GM23338 (cell line): ENCODE measurements around the gene FTO. TPM values are rescaled to one million over a fixed set of nuclear protein-coding genes. Genes with fewer than 3 reads are reported as not detected.

Experiments used
- ATAC-seq: fragments of 200-7000 bp; cut with Tn5 transposase; 3 replicates; pipeline ENCODE4 v1.9.1; 2020
- DNase-seq: peaks from one replicate; pipeline ENCODE4 v3.0.0-alpha.2; 2015; ENCODE audit warnings: low spot score
- H2AFZ ChIP-seq: fragments of 200-600 bp; sonication (generic); 2 replicates; pipeline ENCODE4 v1.8.0; 2016; ENCODE audit warnings: antibody characterized with exemption, mild to moderate bottlenecking, moderate library complexity
- H3F3A ChIP-seq: fragments of 200-600 bp; sonication (generic); replicated peaks from 2 replicates; pipeline ENCODE4 v1.8.0; 2017; ENCODE audit warnings: antibody characterized with exemption, mixed run types, low read depth
- H3K27ac ChIP-seq: fragments of 200-600 bp; sonication (generic); 2 replicates; pipeline ENCODE4 v1.6.1; 2016; ENCODE audit warnings: low read depth
- H3K27me3 ChIP-seq: fragments of 200-600 bp; sonication (generic); 2 replicates; pipeline ENCODE4 v1.8.0; 2016; ENCODE audit warnings: mild to moderate bottlenecking, mixed run types, moderate library complexity; ENCODE audit not compliant: insufficient read depth
- H3K36me3 ChIP-seq: fragments of 200-600 bp; sonication (generic); 2 replicates; pipeline ENCODE4 v1.8.0; 2016; ENCODE audit warnings: mild to moderate bottlenecking; ENCODE audit not compliant: insufficient read depth
- H3K4me1 ChIP-seq: fragments of 200-600 bp; sonication (generic); 2 replicates; pipeline ENCODE4 v1.8.0; 2016; ENCODE audit warnings: mild to moderate bottlenecking, moderate library complexity; ENCODE audit not compliant: insufficient read depth
- H3K4me2 ChIP-seq: fragments of 200-600 bp; sonication (generic); 2 replicates; pipeline ENCODE4 v1.7.1; 2017; ENCODE audit warnings: mixed run types
- H3K4me3 ChIP-seq: fragments of 200-600 bp; sonication (generic); 2 replicates; pipeline ENCODE4 v1.6.1; 2016; ENCODE audit warnings: mixed run types
- H3K79me2 ChIP-seq: fragments of 200-600 bp; sonication (generic); replicated peaks from 2 replicates; pipeline ENCODE4 v1.8.0; 2017; ENCODE audit warnings: mild to moderate bottlenecking; ENCODE audit not compliant: insufficient read depth
- H3K9me2 ChIP-seq: fragments of 200-600 bp; sonication (generic); 2 replicates; pipeline ENCODE4 v1.8.0; 2017; ENCODE audit not compliant: insufficient read depth
- H4K20me1 ChIP-seq: fragments of 200-600 bp; sonication (generic); replicated peaks from 2 replicates; pipeline ENCODE4 v1.8.0; 2017; ENCODE audit warnings: mild to moderate bottlenecking; ENCODE audit not compliant: insufficient read depth
- H3K27ac Mint-ChIP-seq: 2 replicates; pipeline ENCODE4 v1.8.0; 2020; ENCODE audit warnings: inconsistent platforms, mild to moderate bottlenecking, moderate library complexity, mixed read lengths
- H3K27me3 Mint-ChIP-seq: 3 replicates; pipeline ENCODE4 v1.8.0; 2022; ENCODE audit warnings: low read depth, mild to moderate bottlenecking, moderate library complexity, mixed read lengths, inconsistent platforms; ENCODE audit not compliant: insufficient read depth, poor library complexity
- H3K36me3 Mint-ChIP-seq: 3 replicates; pipeline ENCODE4 v1.8.0; 2021; ENCODE audit warnings: low read depth, mild to moderate bottlenecking, inconsistent platforms, moderate library complexity, mixed read lengths
- H3K4me1 Mint-ChIP-seq: 3 replicates; pipeline ENCODE4 v1.8.0; 2020; ENCODE audit warnings: mild to moderate bottlenecking, inconsistent platforms, mixed read lengths
- H3K4me3 Mint-ChIP-seq: 3 replicates; pipeline ENCODE4 v1.8.0; 2021; ENCODE audit warnings: moderate library complexity, mild to moderate bottlenecking, inconsistent platforms, mixed read lengths
- H3K9me3 Mint-ChIP-seq: 3 replicates; pipeline ENCODE4 v1.8.0; 2020; ENCODE audit warnings: moderate library complexity, mild to moderate bottlenecking, inconsistent platforms, mixed read lengths
- CREB1 ChIP-seq: fragments of 250-450 bp; sonication (Bioruptor Pico); IDR thresholded peaks from 2 replicates; pipeline ENCODE4 v1.5.0; 2020; ENCODE audit warnings: low read depth, mild to moderate bottlenecking, moderate library complexity
- EZH2 ChIP-seq: fragments of 200-600 bp; sonication (generic); IDR thresholded peaks from one replicate; pipeline ENCODE4 v1.8.0; 2017; ENCODE audit warnings: antibody characterized with exemption, mild to moderate bottlenecking, low read depth; ENCODE audit not compliant: unreplicated experiment
- EZH2phosphoT487 ChIP-seq: fragments of 200-600 bp; sonication (generic); IDR thresholded peaks from one replicate; pipeline ENCODE4 v1.8.1; 2018; ENCODE audit warnings: antibody characterized with exemption; ENCODE audit not compliant: unreplicated experiment
- JUNB ChIP-seq: IDR thresholded peaks from one replicate; pipeline ENCODE4 v1.6.1; 2016; ENCODE audit warnings: antibody characterized with exemption; ENCODE audit not compliant: unreplicated experiment
- NANOG ChIP-seq: IDR thresholded peaks from 2 replicates; pipeline ENCODE4 v1.6.1; 2016; ENCODE audit warnings: antibody characterized with exemption, borderline replicate concordance
- POLR2AphosphoS5 ChIP-seq: IDR thresholded peaks from 2 replicates; pipeline ENCODE4 v1.6.1; 2016; ENCODE audit warnings: antibody characterized with exemption, low read depth
- STAT1 ChIP-seq: IDR thresholded peaks from one replicate; pipeline ENCODE4 v1.6.1; 2016; ENCODE audit warnings: antibody characterized with exemption; ENCODE audit not compliant: unreplicated experiment
- ZNF114 ChIP-seq: fragments of 250-450 bp; sonication (Bioruptor Pico); IDR thresholded peaks from 2 replicates; pipeline ENCODE4 v1.5.0; 2020; ENCODE audit warnings: mild to moderate bottlenecking, moderate library complexity
- ZNF331 ChIP-seq: fragments of 250-450 bp; sonication (Bioruptor Pico); IDR thresholded peaks from 2 replicates; pipeline ENCODE4 v1.5.0; 2020; ENCODE audit warnings: low read depth, mild to moderate bottlenecking, moderate library complexity
- long read RNA-seq: library from polyadenylated mRNA; unstranded; transcript quantifications from one replicate; pipeline ENCODE4 v2.0.0, GENCODE V29; 2020; ENCODE audit not compliant: unreplicated experiment
- polyA plus RNA-seq: library from polyadenylated mRNA; unstranded; fragments of >200 nt; fragmentation: Nextera tagmentation; extraction: Ambion mirVana; gene quantifications from 2 replicates; pipeline ENCODE4 v1.2.1, GENCODE V29; 2016
- total RNA-seq: library from RNA; depleted of rRNA; stranded (reverse); fragments of >200 nt; shearing (Covaris generic); gene quantifications from 2 replicates; pipeline ENCODE4 v1.2.3, GENCODE V29; 2014; rRNA removed
- TF ChIP-seq, protein P1 (sequence below): IDR thresholded peaks from 2 replicates; pipeline ENCODE4 v1.6.1; 2016; ENCODE audit warnings: antibody characterized with exemption
- TF ChIP-seq, protein P2 (sequence below), 2 experiments: fragments of 200-600 bp in 1 of 2; sonication (generic) in 1 of 2; conservative IDR thresholded peaks; 2 replicates each; pipeline versions ENCODE4 v1.5.1 to v1.6.1; 2016 to 2017; ENCODE audit warnings: antibody characterized with exemption in 2 of 2, low read depth in 2 of 2, mild to moderate bottlenecking in 2 of 2, moderate library complexity in 1 of 2
- TF ChIP-seq, protein P3 (sequence below): IDR thresholded peaks from one replicate; pipeline ENCODE4 v1.6.1; 2018; ENCODE audit warnings: antibody characterized with exemption; ENCODE audit not compliant: unreplicated experiment
- TF ChIP-seq, protein P4 (sequence below): fragments of 250-450 bp; sonication (Bioruptor Pico); IDR thresholded peaks from 2 replicates; pipeline ENCODE4 v1.5.0; 2020; ENCODE audit warnings: mild to moderate bottlenecking, moderate library complexity

The FTO gene
- 69.6 and 74.3 TPM in 2 replicates for total RNA-seq
- 13.1 and 17.7 TPM in 2 replicates for polyA plus RNA-seq
- long read RNA-seq, full-length matches to known transcripts: 1 of 6 reads
- long read RNA-seq, partial matches to known transcripts: 0 of 6 reads
- long read RNA-seq, other reads (novel, unspliced or antisense): 5 of 6 reads

DNA sequence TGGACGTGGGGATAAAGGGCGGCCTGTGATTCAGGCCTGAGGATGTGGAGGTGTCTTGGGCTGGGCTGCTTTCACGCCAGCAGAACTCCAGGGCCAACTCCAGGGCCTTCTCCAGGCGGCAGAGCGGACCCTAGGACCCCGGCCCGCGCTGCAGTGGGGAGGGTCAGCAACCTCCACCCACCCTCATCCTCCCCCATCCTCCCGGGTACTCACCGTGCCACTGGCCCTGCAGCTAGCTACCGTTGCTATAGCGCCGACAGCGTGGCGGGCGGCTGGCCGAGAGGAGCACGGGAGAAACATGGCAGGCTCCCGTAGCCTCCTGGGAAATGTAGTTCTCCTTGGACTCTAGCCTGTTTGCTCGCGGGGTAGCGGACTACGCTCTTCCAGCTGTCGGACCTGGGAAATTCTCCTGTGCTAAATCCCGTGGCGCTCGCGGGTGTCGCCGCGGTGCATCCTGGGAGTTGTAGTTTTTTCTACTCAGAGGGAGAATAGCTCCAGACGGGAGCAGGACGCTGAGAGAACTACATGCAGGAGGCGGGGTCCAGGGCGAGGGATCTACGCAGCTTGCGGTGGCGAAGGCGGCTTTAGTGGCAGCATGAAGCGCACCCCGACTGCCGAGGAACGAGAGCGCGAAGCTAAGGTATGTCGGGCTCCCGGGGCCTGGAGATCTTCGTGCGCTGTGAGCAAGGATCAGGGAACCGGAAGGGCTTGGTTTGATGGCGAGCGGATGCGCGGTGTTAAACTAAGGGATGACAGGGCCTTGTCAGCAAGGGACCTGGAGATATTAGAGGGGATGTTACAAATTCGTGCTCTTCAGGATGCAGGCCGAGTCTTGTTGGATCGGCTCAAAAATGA, at the start of gene FTO, which contains the start of gene RPGRIP1L:
Gene FTO, plus strand, starts transcription at position 567 of the 855 bp plus-strand sequence.
Gene RPGRIP1L, minus strand, starts transcription at position 270 of the 855 bp plus-strand sequence. CDS start 3,136 bp downstream, outside the sequence.
- peak within 1 kb of the TSS; percentile 71 for H3K4me3 ChIP-seq
- Mint-ChIP-seq H3K36me3 (peaks cover 4% of the 10 kb centered on the region; the same call in 2 of the 3 replicates), H3K27me3 (peaks cover 4% of the 10 kb centered on the region), H3K4me1 (peaks cover 5% of the 10 kb centered on the region), H3K4me3 (peak within 1 kb of the TSS; percentile 96), H3K9me3 (no peaks in the 10 kb centered on the region; the same call in 2 of the 3 replicates), H3K27ac (peak within 1 kb of the TSS; percentile 82)
- H3K27ac ChIP-seq: no peak within 1 kb of the TSS
- H3F3A ChIP-seq: no peaks in the 10 kb centered on the region
- H2AFZ ChIP-seq: peak within 1 kb of the TSS; percentile 79
- H3K27me3 ChIP-seq: no peaks in the 10 kb centered on the region
- DNase-seq (peak; percentile 98), ATAC-seq (peak; percentile 99)
- no peaks in the 10 kb centered on the region for H3K9me2 ChIP-seq
- H3K4me1 ChIP-seq: peaks cover 4% of the 10 kb centered on the region
- TF ChIP-seq NANOG (no peak), EZH2 (no peak), STAT1 (no peak), ZNF331 (no peak), ZNF114 (CRISPR knock-in tag) (no peak), JUNB (no peak), EZH2phosphoT487 (no peak), POLR2AphosphoS5 (peak; percentile 77), CREB1 (peak; percentile 76)
- TF ChIP-seq, protein P1, sequence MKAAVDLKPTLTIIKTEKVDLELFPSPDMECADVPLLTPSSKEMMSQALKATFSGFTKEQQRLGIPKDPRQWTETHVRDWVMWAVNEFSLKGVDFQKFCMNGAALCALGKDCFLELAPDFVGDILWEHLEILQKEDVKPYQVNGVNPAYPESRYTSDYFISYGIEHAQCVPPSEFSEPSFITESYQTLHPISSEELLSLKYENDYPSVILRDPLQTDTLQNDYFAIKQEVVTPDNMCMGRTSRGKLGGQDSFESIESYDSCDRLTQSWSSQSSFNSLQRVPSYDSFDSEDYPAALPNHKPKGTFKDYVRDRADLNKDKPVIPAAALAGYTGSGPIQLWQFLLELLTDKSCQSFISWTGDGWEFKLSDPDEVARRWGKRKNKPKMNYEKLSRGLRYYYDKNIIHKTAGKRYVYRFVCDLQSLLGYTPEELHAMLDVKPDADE: peak; percentile 98
- TF ChIP-seq, protein P2, sequence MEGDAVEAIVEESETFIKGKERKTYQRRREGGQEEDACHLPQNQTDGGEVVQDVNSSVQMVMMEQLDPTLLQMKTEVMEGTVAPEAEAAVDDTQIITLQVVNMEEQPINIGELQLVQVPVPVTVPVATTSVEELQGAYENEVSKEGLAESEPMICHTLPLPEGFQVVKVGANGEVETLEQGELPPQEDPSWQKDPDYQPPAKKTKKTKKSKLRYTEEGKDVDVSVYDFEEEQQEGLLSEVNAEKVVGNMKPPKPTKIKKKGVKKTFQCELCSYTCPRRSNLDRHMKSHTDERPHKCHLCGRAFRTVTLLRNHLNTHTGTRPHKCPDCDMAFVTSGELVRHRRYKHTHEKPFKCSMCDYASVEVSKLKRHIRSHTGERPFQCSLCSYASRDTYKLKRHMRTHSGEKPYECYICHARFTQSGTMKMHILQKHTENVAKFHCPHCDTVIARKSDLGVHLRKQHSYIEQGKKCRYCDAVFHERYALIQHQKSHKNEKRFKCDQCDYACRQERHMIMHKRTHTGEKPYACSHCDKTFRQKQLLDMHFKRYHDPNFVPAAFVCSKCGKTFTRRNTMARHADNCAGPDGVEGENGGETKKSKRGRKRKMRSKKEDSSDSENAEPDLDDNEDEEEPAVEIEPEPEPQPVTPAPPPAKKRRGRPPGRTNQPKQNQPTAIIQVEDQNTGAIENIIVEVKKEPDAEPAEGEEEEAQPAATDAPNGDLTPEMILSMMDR (conservative IDR thresholded peaks at IDR 0.05; ENCODE audit: low read depth in 2 of 2): no peak
- TF ChIP-seq, protein P3, sequence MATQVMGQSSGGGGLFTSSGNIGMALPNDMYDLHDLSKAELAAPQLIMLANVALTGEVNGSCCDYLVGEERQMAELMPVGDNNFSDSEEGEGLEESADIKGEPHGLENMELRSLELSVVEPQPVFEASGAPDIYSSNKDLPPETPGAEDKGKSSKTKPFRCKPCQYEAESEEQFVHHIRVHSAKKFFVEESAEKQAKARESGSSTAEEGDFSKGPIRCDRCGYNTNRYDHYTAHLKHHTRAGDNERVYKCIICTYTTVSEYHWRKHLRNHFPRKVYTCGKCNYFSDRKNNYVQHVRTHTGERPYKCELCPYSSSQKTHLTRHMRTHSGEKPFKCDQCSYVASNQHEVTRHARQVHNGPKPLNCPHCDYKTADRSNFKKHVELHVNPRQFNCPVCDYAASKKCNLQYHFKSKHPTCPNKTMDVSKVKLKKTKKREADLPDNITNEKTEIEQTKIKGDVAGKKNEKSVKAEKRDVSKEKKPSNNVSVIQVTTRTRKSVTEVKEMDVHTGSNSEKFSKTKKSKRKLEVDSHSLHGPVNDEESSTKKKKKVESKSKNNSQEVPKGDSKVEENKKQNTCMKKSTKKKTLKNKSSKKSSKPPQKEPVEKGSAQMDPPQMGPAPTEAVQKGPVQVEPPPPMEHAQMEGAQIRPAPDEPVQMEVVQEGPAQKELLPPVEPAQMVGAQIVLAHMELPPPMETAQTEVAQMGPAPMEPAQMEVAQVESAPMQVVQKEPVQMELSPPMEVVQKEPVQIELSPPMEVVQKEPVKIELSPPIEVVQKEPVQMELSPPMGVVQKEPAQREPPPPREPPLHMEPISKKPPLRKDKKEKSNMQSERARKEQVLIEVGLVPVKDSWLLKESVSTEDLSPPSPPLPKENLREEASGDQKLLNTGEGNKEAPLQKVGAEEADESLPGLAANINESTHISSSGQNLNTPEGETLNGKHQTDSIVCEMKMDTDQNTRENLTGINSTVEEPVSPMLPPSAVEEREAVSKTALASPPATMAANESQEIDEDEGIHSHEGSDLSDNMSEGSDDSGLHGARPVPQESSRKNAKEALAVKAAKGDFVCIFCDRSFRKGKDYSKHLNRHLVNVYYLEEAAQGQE: no peak
- TF ChIP-seq, protein P4, sequence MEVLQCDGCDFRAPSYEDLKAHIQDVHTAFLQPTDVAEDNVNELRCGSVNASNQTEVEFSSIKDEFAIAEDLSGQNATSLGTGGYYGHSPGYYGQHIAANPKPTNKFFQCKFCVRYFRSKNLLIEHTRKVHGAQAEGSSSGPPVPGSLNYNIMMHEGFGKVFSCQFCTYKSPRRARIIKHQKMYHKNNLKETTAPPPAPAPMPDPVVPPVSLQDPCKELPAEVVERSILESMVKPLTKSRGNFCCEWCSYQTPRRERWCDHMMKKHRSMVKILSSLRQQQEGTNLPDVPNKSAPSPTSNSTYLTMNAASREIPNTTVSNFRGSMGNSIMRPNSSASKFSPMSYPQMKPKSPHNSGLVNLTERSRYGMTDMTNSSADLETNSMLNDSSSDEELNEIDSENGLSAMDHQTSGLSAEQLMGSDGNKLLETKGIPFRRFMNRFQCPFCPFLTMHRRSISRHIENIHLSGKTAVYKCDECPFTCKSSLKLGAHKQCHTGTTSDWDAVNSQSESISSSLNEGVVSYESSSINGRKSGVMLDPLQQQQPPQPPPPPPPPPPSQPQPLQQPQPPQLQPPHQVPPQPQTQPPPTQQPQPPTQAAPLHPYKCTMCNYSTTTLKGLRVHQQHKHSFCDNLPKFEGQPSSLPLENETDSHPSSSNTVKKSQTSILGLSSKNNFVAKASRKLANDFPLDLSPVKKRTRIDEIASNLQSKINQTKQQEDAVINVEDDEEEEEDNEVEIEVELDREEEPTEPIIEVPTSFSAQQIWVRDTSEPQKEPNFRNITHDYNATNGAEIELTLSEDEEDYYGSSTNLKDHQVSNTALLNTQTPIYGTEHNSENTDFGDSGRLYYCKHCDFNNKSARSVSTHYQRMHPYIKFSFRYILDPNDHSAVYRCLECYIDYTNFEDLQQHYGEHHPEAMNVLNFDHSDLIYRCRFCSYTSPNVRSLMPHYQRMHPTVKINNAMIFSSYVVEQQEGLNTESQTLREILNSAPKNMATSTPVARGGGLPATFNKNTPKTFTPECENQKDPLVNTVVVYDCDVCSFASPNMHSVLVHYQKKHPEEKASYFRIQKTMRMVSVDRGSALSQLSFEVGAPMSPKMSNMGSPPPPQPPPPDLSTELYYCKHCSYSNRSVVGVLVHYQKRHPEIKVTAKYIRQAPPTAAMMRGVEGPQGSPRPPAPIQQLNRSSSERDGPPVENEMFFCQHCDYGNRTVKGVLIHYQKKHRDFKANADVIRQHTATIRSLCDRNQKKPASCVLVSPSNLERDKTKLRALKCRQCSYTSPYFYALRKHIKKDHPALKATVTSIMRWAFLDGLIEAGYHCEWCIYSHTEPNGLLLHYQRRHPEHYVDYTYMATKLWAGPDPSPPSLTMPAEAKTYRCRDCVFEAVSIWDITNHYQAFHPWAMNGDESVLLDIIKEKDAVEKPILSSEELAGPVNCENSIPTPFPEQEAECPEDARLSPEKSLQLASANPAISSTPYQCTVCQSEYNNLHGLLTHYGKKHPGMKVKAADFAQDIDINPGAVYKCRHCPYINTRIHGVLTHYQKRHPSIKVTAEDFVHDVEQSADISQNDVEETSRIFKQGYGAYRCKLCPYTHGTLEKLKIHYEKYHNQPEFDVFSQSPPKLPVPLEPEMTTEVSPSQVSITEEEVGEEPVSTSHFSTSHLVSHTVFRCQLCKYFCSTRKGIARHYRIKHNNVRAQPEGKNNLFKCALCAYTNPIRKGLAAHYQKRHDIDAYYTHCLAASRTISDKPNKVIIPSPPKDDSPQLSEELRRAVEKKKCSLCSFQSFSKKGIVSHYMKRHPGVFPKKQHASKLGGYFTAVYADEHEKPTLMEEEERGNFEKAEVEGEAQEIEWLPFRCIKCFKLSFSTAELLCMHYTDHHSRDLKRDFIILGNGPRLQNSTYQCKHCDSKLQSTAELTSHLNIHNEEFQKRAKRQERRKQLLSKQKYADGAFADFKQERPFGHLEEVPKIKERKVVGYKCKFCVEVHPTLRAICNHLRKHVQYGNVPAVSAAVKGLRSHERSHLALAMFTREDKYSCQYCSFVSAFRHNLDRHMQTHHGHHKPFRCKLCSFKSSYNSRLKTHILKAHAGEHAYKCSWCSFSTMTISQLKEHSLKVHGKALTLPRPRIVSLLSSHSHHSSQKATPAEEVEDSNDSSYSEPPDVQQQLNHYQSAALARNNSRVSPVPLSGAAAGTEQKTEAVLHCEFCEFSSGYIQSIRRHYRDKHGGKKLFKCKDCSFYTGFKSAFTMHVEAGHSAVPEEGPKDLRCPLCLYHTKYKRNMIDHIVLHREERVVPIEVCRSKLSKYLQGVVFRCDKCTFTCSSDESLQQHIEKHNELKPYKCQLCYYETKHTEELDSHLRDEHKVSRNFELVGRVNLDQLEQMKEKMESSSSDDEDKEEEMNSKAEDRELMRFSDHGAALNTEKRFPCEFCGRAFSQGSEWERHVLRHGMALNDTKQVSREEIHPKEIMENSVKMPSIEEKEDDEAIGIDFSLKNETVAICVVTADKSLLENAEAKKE (CRISPR knock-in tag): no peak
- H3K36me3 ChIP-seq: no peaks in the 10 kb centered on the region
- peaks cover 52% of the 10 kb centered on the region for H3K79me2 ChIP-seq
- no peaks in the 10 kb centered on the region; the same call in 1 of the 2 replicates for H4K20me1 ChIP-seq
- H3K4me2 ChIP-seq: peak within 1 kb of the TSS; percentile 96
